DMS153 treated with DMSO at 0.1 percent for 48 hours (cell line): ENCODE results near the gene TENM4.

Experiments
- DNase-seq: peaks from one replicate; lab custom pipeline; 2025; ENCODE audit not compliant: unreplicated experiment; lab: John Stamatoyannopoulos, UW

TENM4 gene

DNA sequence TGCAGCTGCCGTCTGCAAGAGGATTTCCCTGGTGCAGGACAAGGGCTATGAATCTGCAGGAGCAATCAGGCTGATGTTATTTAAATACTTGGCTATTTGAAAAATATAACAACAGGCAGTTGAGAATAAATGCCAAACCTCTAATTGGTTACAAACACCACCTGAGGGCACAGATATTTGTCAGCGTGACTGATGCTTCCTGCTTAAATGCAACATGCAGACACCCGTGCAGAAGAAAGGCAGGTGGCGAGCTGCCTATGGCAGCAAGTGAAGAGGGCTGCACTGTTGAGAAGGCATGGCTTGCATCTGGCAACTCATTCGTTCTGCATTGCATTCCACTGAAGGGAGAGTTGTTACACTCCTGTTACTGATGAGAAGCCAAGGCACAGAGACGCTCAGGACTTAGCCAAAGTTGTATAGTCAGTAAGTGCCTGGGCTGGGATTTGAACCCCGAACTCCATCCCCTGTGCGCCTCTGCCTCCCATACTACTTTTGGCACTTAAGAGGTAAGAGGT lies 350.6 kb downstream of the TENM4 start:
- no peak for DNase-seq

DNA sequence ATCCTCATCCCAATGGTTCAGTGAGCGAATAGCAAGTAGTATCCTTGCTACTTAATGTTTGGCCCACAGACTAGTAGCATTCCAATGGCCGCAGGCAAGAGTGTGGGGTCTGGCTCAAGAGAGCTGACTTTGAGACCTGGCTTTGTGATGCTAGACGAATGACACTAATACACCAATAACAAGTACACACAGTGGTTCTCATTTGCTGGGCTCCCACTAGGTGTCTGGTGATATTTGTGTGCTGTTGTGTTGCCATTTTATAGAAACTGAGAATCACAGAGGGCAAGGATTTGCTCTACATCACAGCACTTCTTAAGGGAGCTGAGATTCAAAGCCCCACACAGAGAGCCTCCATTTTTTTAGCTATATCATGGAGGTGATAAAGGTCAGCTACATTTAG lies 351.2 kb downstream of the TENM4 start:
- DNase-seq, result no peak

DNA sequence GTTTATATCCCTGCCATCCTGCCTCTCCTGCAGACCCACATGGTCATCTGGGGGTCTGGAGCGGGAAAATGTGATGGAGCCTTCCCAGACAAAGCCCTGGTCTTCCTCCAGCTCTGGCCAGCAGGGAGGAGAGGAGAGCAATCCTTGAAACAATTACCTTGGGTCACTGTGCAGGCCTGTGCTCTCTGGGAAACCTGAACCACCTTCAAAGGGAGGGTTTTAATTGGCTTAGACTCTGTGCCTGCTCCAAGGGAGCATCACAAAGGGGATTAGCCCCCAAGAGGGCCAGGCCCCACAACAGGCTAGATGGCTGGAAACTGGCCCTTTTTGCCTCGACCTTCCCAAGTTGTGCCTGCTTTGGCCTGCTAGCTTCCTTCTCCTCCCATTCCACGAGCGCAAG lies 351.9 kb downstream of the TENM4 start:
- no peak for DNase-seq

DNA sequence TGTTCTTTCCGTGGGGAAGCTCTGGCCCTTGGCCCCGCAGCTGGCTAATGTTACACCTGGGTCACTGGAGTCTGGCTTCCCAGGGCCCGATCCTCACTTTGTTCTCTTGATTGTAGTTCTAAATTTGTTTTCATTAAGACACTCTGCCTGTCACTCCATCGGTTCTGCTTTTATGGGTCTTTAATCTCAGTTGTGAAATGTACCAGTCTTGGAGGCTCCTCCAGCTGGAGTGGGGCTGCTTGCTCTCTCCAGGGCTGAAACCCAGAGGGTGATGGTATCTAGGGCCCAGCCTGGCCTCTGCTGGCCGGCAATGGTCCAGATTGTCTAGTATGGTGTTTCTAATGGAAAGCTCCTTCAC lies 352.9 kb downstream of the TENM4 start:
- DNase-seq, result no peak

DNA sequence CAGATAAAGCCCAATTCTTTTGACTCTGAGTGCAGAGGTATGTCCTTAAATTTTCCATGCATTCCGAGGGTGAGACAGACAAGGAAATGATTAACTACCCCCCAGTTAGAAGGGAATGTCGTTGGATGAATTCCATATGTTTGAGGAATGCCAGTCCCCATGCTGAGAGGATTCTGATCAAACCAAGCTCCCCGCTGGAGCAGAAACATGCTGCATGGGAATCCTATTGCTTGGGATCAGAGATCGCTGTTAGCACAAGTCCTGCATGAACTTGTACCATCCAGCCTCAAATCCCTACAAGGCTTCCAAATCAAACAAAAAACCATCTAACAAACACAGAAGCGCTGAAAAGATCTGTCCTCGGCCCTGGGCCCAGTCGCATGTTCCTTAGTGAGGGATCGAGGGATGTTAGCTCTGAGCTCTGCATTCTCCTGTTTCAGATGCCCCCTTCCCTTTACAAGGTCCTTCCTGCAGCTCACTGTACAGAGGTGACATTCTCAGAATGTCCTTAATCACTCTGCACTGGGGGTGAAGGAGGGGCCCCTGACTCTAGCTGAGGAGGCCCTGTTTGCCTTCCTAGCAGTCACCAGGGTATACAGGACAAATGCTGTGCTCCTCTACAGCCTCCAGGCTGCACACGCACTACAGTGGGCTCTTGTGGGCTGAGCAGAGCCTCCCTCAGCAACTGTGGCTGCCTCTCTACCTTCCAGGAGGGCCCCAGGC lies 353.4 kb downstream of the TENM4 start:
- no peak for DNase-seq

DNA sequence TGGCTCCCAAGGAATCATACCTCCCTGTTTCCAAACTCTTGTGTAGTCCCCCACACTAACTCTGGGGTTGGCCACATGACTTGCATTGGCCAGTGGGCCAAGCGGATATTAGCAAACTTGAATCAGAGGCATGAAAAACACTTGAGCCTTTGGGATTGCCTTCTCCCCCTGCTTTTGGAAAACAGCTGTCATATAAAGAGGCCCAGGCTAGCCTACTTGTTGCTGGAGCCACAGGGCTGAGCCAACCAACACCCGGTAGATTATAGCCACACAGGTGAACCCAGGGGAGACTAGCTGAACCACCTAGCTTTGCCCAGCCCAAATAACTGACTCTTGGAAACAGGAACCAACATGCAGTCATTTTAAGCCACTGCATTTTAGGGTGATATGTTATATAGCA lies 354.8 kb downstream of the TENM4 start:
- DNase-seq, result no peak

DNA sequence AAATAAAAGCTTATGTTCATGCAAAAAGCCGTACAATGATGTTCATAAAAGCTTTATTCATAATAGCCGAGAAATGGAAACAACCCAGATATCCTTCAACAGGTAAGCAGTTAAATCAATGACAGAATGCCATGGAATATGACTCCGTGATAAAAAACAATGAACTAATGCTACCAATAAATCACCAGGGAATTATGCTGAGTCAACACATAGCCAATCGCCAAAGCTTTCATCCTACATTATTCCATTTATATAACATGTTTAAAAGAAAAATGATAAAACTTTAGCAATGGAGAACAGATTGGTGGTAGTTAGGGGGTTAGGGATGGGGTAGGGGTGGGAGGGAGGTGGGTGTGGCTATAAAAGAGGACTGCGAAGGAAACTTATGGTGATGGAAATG lies 356.4 kb downstream of the TENM4 start:
- DNase-seq, result no peak

DNA sequence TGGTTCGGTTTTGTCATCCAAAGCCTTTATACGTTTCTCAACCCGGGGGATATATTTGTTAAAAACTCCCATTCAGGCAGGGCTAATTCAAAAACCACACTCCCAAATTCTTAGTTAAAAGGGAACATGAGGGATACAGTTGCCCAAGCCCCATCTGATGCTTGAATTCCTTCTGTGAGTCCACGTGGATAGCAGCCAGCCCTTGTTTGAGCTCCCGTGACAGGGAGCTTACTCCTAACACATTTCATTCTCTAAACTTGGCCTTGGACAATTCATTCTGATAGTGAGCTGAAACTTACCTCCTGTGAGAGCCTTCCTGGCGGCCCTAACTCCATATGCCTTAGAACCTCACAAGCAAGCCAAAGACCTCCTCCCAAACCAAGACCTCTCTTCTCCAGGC lies 357.5 kb downstream of the TENM4 start:
- no peak for DNase-seq

DNA sequence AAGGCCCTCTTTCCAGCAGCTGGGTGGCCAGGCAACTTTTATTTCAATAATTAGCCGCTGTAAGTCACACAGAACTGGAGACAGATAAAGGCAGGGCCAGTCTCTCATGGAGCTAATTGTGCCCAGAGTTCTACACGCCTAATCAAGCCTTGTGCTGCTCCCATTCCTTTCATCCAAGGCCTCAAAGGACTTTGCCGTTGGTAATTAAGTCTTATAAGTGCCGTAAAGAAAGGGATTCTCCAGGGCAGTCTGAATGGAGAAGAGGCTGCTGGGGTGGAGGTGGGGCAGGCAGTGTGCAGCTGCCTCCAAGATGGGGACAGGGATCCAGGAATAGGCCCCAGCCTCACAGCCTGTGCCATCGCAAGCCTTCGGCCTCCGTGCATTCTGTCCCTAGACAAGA lies 357.9 kb downstream of the TENM4 start:
- DNase-seq, result no peak

DNA sequence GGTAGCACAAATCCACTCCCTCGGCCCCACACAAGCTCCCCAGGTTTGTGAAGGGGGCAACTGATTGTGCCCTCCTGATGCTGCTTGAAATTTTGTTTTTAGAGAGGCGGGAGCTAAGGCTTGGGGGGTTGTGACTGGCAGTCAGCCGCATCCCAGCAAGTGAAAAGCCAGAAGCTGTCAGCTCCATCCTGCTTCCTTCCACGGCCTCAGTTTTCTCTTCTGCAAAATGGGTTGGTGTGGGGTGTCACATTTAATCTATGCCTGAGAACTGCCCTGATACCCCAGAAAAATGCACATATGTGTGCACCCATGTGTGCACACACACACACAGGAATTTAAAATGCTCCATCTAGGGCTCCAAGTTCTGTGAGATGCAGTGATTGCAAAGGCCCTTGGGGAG lies 358.6 kb downstream of the TENM4 start:
- DNase-seq, result no peak

DNA sequence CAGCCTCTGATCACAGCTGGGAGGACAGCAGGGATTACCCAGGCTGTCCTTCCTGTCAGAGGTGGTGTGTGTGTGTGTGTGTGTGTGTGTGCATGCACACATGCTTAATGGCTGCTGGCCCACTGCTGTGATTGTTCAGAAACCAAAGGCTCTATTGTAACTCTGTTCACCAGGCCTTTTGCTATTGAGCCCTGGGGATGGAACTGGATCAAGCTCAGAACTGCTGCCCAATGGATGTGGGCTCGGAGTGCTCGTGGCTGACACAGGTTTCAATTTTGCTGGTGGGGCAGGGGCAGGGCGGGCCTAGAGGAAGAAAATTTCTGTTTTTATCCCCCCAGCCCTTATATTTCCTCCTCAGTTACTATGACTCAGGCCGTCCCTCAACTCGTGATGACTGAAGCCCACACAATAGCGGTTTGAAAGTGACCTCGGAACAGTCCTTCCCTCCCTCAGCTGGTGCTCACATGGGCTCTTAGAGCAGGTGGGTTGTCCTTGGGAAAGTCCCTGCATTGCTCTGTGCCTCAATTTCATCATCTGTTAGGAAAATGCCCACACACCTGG lies 359.3 kb downstream of the TENM4 start:
- DNase-seq, result no peak

DNA sequence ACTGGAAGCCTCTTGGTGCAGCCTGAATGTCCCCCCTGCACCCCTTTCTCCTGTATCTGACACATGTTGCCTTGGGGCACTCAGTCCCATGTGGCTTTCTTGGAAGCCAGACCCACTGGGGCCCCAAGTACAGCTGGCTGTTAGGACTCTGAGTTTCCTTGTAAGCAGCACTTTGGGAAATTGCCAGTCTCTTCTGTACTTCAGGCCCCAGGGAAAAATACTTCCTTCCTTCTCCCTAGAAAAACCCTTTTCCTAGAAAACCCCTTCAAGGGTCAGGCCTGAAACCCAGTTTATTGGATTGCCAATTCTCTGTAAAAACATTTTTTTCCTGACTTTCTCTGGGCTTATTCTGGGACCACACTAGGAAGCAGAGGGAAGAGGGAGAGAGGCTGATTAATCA lies 360.3 kb downstream of the TENM4 start:
- no peak for DNase-seq

DNA sequence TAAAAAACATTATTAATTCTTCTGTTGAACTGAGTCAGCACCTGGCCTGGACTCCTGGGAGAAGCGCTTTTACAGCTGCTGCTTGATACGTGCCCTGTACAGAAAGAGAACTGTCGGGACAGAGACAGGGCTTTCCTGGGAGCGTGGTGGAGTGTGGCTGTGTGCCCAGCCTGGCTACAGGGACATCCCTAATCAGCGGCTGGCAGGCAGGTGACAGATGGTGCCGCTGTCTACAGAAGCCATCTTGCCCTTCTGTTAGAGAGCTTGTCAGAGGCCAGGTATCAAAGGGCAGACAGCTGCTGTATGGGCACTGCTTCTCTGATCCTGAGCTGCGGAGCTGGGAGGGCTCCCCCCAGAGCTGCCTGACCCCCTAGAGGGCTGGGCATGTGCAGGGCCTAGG lies 361.8 kb downstream of the TENM4 start:
- DNase-seq, result peak; percentile 28

DNA sequence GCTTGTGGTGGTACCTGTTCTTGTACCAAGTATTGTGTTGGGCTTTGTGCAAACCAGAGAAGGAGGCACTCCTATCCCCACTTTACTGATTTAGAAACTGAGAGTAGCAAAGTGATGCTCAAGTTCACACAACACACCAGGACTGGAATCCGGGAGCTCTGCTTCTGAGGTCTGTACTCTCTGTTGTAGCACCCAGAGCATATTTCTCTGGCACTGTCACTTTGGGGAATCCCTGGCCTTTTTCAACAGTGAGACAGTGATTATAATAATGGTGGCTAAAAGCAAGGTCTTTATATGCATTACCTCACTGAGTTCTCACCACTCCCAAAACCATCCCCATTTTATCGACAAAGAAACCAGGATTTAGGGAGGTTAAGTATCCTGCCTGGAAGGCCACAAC lies 362.4 kb downstream of the TENM4 start:
- no peak for DNase-seq

DNA sequence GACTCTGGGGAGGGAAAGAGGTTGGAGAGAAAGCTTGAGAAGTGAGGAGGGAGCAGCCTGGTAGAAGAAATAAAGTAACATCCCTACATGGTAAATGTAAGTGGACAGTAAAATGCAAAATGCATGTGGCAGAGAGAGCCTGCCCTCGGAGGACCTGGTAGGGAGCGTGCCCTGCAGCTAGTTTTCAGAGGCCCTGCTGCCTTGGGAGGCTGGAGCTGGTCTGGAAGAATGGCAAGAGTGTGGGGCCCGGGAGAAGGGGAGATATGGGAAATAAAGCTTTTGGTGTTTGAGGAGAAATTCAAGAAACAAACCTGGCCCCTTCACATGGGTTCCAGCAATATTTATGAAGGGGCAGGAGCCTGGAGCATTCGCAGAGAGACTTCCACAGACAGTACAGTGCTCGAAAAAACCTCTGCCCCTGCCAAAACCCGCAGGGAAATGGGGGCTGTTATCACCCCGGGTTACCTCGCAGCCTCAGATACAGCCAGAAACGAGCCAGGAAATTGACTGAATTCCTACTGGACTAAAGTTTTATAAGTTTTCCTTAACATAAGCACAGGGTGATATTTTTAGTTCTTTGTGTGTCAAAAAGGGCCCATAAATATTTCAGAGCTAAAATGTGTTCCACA lies 363.0 kb downstream of the TENM4 start:
- no peak for DNase-seq

DNA sequence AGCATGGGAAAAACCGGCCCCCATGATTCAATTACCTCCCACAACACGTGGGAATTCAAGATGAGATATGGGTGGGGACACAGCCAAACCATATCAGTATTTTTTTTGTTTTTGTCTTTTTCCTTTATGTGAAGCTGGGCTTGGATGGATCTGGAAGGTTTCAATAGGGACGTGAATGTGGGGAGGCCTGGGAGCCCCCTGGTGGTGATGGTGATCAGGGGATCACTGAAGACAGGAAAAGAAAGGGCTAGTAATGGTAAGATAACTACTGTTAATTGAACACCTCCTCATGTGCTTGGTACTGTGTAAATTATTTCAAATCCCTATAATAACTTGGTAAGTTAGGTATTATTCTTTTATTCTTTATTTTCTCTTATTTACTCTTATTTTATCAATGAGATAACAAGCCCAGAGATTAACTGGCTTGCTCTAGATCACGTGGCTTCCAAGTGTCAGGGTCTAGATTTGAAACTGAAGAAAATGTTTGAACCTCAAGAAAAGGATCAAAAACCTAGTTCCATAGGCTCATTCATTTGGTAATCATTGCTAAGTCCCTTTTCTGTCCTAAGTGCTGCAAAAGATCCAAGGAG lies 364.2 kb downstream of the TENM4 start:
- DNase-seq, result peak; percentile 6

DNA sequence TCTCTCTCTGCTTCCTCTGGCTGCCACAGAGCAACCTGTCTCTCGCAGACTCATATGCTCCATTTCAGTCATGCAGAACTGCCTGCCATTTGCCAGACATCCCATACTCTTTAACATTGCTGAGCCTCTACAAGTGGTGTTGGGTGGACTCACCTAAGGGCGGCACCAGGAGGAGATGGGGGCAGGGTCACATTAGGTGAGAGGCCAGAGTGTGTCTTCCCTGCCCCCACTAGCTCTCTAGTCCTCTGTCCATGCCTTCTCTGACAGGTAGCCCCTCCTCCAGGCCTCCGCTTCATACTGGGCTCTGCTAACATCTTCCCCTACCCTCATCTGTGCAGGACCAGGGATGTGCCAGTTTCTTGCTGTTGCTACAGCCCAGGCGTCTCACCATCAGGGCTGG lies 366.3 kb downstream of the TENM4 start:
- no peak for DNase-seq

DNA sequence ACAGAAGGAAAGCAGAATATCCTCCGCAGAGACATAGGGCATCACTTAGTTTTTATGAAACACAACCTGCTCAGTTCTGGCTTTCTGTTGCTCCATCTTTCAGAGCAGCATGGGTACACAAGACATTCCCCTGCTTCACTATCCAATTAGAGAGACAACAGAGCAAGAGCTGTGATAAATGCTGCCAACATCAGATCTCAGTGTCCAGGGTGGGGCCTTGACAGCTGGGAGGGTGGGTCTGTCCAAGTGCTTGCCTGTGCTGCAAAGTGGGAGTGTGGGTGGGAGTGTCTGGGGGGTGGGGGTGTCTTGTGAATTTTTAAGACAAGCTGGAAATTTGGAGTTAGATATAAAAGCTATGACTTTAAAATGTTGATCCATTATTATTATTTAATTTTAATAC lies 369.6 kb downstream of the TENM4 start:
- DNase-seq, result no peak

DNA sequence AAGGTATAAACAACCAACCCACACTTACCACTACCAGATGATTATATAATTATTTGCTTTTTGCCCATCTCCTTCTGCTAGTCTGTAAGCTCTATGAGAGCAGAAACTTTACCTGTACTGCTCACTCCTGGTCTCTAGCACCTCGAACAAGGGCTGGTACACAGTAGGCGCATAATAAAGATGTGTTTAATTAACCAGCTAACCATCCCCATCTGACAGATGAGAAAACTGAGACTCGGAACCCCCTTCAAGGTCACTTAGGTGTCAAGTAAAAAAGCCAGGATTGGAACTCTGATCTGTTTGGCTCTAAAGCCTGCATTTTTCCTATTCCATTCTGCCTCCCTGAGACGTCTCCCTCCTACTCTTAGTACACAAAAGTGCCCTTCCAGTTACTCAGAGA lies 370.3 kb downstream of the TENM4 start:
- no peak for DNase-seq

DNA sequence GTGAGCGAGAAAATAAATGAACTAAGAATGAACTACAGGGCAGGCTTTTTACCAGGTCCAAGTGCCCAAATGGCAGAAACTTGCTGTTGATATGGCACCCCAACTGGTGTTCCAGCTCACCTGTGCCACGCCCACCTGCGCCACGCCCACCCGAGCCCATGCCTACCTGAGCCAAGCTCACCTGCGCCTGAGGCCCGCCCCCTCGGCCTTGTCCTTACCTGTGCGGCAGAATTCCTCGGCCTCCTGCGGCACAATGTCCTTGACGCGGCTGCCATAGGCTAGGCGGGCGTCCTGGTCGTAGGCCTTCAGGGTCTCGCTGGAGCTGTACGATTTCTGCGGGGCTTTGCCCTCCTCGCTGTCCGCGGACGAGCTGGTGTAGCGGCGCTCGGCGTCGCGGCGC lies 371.3 kb downstream of the TENM4 start:
- DNase-seq, result no peak

DNA sequence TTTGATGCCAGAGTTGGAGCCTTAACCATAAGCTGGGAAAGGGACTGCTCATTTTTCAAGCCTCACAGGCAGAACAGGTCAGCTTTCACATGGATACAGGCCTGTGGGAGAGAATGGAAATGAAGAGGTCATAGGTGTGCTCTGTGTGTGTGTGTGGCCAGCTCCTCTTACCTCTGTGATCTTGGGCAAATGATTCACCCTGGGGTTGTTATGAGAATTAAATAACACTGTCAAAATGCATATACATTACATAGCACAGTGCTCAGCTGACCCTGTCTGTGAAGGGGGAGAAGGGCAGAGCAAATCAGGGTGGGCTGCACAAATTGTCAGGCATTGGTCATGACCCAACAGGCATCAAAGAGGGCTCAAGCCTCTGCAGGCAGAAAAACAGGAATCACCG lies 372.5 kb downstream of the TENM4 start:
- no peak for DNase-seq

DNA sequence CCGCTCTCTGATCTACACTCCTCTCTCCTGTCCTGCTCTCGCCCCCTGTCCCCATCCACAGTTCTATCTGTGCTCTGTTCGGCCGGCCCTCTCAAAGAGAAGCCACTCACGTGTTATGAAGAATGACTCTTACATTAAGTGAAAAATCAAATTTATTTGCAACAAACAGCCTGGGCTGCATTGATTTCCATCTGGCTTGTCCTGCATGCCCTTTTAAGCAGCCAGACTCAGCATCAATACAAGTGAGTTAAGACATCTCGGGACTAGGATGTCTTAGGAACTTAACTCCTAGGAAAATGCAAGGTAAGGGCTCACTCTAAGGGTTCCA lies 373.5 kb downstream of the TENM4 start:
- DNase-seq, result no peak
